ENCODE data around the gene WNT8B. TPM values are rescaled to one million over a fixed set of nuclear protein-coding genes. Genes with fewer than 3 reads are reported as not detected.

The WNT8B gene
- total and polyA plus RNA-seq, 12 donors: 0.03 to 0.97 (median 0.53) TPM; not detected in 5

GRCh38 chr10:100509241-100509840, 46.5 kb downstream of the WNT8B start:
- Histone ChIP-seq H3K9me3 (replicated peaks in 1 of 3) (no peaks in the 10 kb centered on the region), H3K36me3 (replicated peaks in 1 of 2) (peaks cover 0 to 6% of the 10 kb centered on the region in 2 donors), H3K27me3 (no peaks in the 10 kb centered on the region), H3K4me1 (replicated peaks in 1 of 2) (no peaks in the 10 kb centered on the region), H3K4me3 (no peak overlapping the region), H3K27ac (no peak overlapping the region)
- WGBS, 4 donors: 79 to 84% (median 82%) methylated on average over 8 of the region's 8 CpGs
- intact Hi-C loops (cut with DNase I): loop anchor here in 1 of 2 donors (5.0 kb wide), 1 partner anchor 72 kb away; no protein-coding TSS in a partner anchor
- DNase-seq: no peak
- no peak for TF ChIP-seq CTCF (IDR thresholded peaks at IDR 0.05)
- no peak for TF ChIP-seq POLR2A (IDR thresholded peaks at IDR 0.05)

- TF ChIP-seq CTCF (IDR thresholded peaks at IDR 0.05): no peak
- H3K4me1 ChIP-seq (replicated peaks in 1 of 2): no peaks in the 10 kb centered on the region
- intact Hi-C loops (cut with DNase I): loop anchor here in 1 of 2 donors (10.0 kb wide), 1 partner anchor 76 kb away; no protein-coding TSS in a partner anchor
- no peak overlapping the region for H3K27ac ChIP-seq
- H3K27me3 ChIP-seq: no peaks in the 10 kb centered on the region
- peak in 1 of 7 donors; percentile 5 for DNase-seq
- 84 to 90% (median 87%) methylated on average over 7 of the region's 7 CpGs for WGBS, 4 donors
- no peaks in the 10 kb centered on the region for H3K9me3 ChIP-seq (replicated peaks in 1 of 3)
- H3K4me3 ChIP-seq: no peak overlapping the region
- H3K36me3 ChIP-seq (replicated peaks in 1 of 2): peaks cover 0 to 6% of the 10 kb centered on the region in 2 donors
These were observed 47.9 kb downstream of the WNT8B start for GRCh38 chr10:100510533-100511308.

DNA sequence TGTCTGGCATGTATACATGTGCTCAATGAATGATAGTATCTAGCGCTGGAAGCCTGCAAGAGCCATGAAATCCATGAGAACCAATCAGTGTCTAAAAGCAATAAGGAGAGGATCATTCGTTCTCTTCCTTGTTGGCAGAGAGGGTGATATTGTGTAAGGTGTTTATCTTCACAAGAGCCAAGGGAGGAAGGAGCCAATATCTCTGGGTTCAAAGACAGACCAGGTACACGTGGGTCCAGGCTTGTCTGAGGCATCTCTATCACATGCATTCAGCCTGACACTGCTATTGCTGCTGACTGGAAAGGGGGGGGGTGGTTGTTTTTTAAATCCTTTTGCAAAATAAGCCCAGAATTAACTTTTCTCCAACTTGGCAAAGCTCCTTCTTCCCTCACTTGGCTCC, 52.8 kb downstream of the WNT8B start:
- intact Hi-C loops (cut with DNase I): loop anchor here (5.0 to 10.0 kb wide), 3 partner anchors 33 to 178 kb away; no protein-coding TSS in a partner anchor
- no peak overlapping the region for H3K27ac ChIP-seq
- H3K36me3 ChIP-seq (replicated peaks in 1 of 2): peaks cover 0 to 6% of the 10 kb centered on the region in 2 donors

More for the DNA sequence above, 52.8 kb downstream of the WNT8B start:
- WGBS, 4 donors: 78 to 95% (median 87%) methylated on average over 3 of the region's 3 CpGs
- Histone ChIP-seq H3K27me3 (no peaks in the 10 kb centered on the region), H3K4me1 (replicated peaks in 1 of 2) (peaks cover 0 to 7% of the 10 kb centered on the region in 2 donors), H3K9me3 (replicated peaks in 1 of 3) (no peaks in the 10 kb centered on the region), H3K4me3 (no peak overlapping the region)
- no peak for TF ChIP-seq POLR2A (IDR thresholded peaks at IDR 0.05)
- no peak for TF ChIP-seq CTCF (IDR thresholded peaks at IDR 0.05)
- DNase-seq: no peak
